Brain microvascular endothelial cell (primary cell): ENCODE results near the gene EPS8L1.
"Not testable (repeated sequence)": the region's sequence is repeated elsewhere in the genome, so short reads cannot be mapped to it uniquely, and the experiment has no call there.

Experiments used
- DNase-seq: peaks from one replicate; pipeline ENCODE4 v3.0.0-alpha.2; 2020
- H3K27ac ChIP-seq: fragments of 250-450 bp; sonication (Bioruptor Pico); 2 replicates; pipeline ENCODE4 v1.5.1; 2020; ENCODE audit warnings: mild to moderate bottlenecking, moderate library complexity
- H3K27me3 ChIP-seq: fragments of 250-450 bp; sonication (Bioruptor Pico); replicated peaks from 2 replicates; pipeline ENCODE4 v1.5.1; 2020; ENCODE audit warnings: mild to moderate bottlenecking
- H3K36me3 ChIP-seq: fragments of 250-450 bp; sonication (Bioruptor Pico); replicated peaks from 2 replicates; pipeline ENCODE4 v1.5.1; 2020; ENCODE audit warnings: mild to moderate bottlenecking
- H3K4me3 ChIP-seq: 2 replicates; pipeline ENCODE4 v1.5.1; 2011; ENCODE audit warnings: low read depth, mild to moderate bottlenecking, control low read depth, low read length, moderate library complexity
- CTCF ChIP-seq: IDR thresholded peaks from 2 replicates; pipeline ENCODE4 v1.5.1; 2011; ENCODE audit warnings: low read depth, mild to moderate bottlenecking, moderate library complexity, low read length, control low read depth, inconsistent platforms; ENCODE audit errors: missing control alignments
- in situ Hi-C: cut with HindIII; loops from 2 replicates; pipeline ENCODE4 v1.10.0; 2017; ENCODE audit warnings: low sequenced_read_pairs, low pct_ligation_motif_present

EPS8L1 gene

GRCh38 chr19:55075371-55075998 is at the start of gene EPS8L1:
TSS of gene EPS8L1 (plus strand) at chr19:55075869. CDS start at chr19:55076445, 576 bp downstream.
- in situ Hi-C loops: no loop called here
- no peak within 1 kb of the TSS for H3K27ac ChIP-seq
- H3K4me3 ChIP-seq: no peak within 1 kb of the TSS
- no peaks in the 10 kb centered on the region for H3K27me3 ChIP-seq
- no peak for DNase-seq
- TF ChIP-seq CTCF: no peak
- H3K36me3 ChIP-seq: no peaks in the 10 kb centered on the region

- H3K27me3 ChIP-seq, H3K27ac ChIP-seq, H3K36me3 ChIP-seq, in situ Hi-C loops, H3K4me3 ChIP-seq, DNase-seq: not testable (repeated sequence)
Observed at GRCh38 chr19:55027140-55027471, 48.6 kb upstream of the EPS8L1 start.

GRCh38 chr19:55027472-55028337 is 48.0 kb upstream of the EPS8L1 start:
- in situ Hi-C loops: no loop called here
- no peak for DNase-seq
- Histone ChIP-seq H3K27ac (no peak overlapping the region), H3K36me3 (no peaks in the 10 kb centered on the region), H3K27me3 (no peaks in the 10 kb centered on the region), H3K4me3 (no peak overlapping the region)
- TF ChIP-seq CTCF: no peak

GRCh38 chr19:55028757-55029156 is 46.9 kb upstream of the EPS8L1 start:
- H3K4me3 ChIP-seq: no peak overlapping the region
- DNase-seq: no peak
- H3K27ac ChIP-seq: no peak overlapping the region
- no peaks in the 10 kb centered on the region for H3K27me3 ChIP-seq
- TF ChIP-seq CTCF: no peak
- H3K36me3 ChIP-seq: no peaks in the 10 kb centered on the region
- in situ Hi-C loops: no loop called here

- H3K27me3 ChIP-seq: no peaks in the 10 kb centered on the region
- no peak for TF ChIP-seq CTCF
- in situ Hi-C loops: no loop called here
- no peak overlapping the region for H3K4me3 ChIP-seq
- H3K36me3 ChIP-seq: no peaks in the 10 kb centered on the region
- no peak for DNase-seq
- no peak overlapping the region for H3K27ac ChIP-seq
Observed at GRCh38 chr19:55031178-55031577, 44.5 kb upstream of the EPS8L1 start.

- no peak for DNase-seq
- H3K4me3 ChIP-seq: no peak overlapping the region
- no peaks in the 10 kb centered on the region for H3K36me3 ChIP-seq
- no peak for TF ChIP-seq CTCF
- in situ Hi-C loops: no loop called here
- no peak overlapping the region for H3K27ac ChIP-seq
- no peaks in the 10 kb centered on the region for H3K27me3 ChIP-seq
Observed at GRCh38 chr19:55032170-55032800, 43.4 kb upstream of the EPS8L1 start.

GRCh38 chr19:55032976-55033643 is 42.6 kb upstream of the EPS8L1 start:
- in situ Hi-C loops, H3K27me3 ChIP-seq, H3K36me3 ChIP-seq, H3K27ac ChIP-seq, H3K4me3 ChIP-seq, DNase-seq: not testable (repeated sequence)
